ENCODE measurements around the gene NEB. TPM values are rescaled to one million over a fixed set of nuclear protein-coding genes. Genes with fewer than 3 reads are reported as not detected.

NEB gene
- total and polyA plus RNA-seq, 2 donors (not counting 1 experiment from before 2014, with no cell fraction given), result 3.6 to 4.6 TPM

GRCh38 chr2:151475071-151475470 is 259.2 kb downstream of the NEB start:
- H3K4me1 ChIP-seq (ENCODE audit: control insufficient read depth in 2 of 2, insufficient read depth in 2 of 2, low read length in 2 of 2), result no peaks in the 10 kb centered on the region
- no peak overlapping the region for H3K27ac ChIP-seq (ENCODE audit: low read length in 2 of 2)
- ChIA-PET POLR2A (no interaction called here), CTCF (no interaction called here)
- intact Hi-C loops (cut with micrococcal nuclease), result no loop called here
- DNase-seq, result no peak
- Mint-ChIP-seq H3K27me3 (no peaks in the 10 kb centered on the region), H3K9me3 (ENCODE audit: insufficient read depth) (peaks cover 3% of the 10 kb centered on the region), H3K27ac (no peak overlapping the region), H3K4me1 (peaks cover 6% of the 10 kb centered on the region), H3K4me3 (no peak overlapping the region)
- no peak overlapping the region for H3K9ac ChIP-seq (ENCODE audit: low read length)
- TF ChIP-seq EZH2 (IDR thresholded peaks at IDR 0.05; ENCODE audit: borderline replicate concordance, insufficient read depth, low read depth, low read length, poor library complexity, severe bottlenecking) (no peak), CTCF (IDR thresholded peaks at IDR 0.05) (no peak)
- no peaks in the 10 kb centered on the region for H3K27me3 ChIP-seq (replicated peaks in 1 of 4; ENCODE audit: control extremely low read depth in 1 of 4, control insufficient read depth in 3 of 4, insufficient read depth in 4 of 4, low read length in 3 of 4)
- no peak for ATAC-seq (ENCODE audit: low read depth)
- H4K20me1 ChIP-seq (ENCODE audit: control insufficient read depth, insufficient read depth, low read length, poor library complexity, severe bottlenecking), result no peaks in the 10 kb centered on the region
- no peak overlapping the region for H3K4me2 ChIP-seq (replicated peaks; ENCODE audit: low read depth, low read length, poor library complexity, severe bottlenecking)
- H3K79me2 ChIP-seq (ENCODE audit: control insufficient read depth, insufficient read depth, low read length), result no peaks in the 10 kb centered on the region
- H3K4me3 ChIP-seq (ENCODE audit: control extremely low read depth in 1 of 5, extremely low read depth in 1 of 5, insufficient read depth in 1 of 5, low read depth in 2 of 5, low read length in 4 of 5), result no peak overlapping the region
- peaks cover 4 to 32% of the 10 kb centered on the region in 2 experiments for H3K36me3 ChIP-seq (replicated peaks in 1 of 2; ENCODE audit: control extremely low read depth in 1 of 2, control insufficient read depth in 1 of 2, extremely low read depth in 1 of 2, insufficient read depth in 2 of 2, low read length in 1 of 2)
- H3K9me3 ChIP-seq (ENCODE audit: control extremely low read depth in 1 of 3, control insufficient read depth in 2 of 3, insufficient read depth in 1 of 3, low read length in 2 of 3), result no peaks in the 10 kb centered on the region
- no CpG with 5 or more reads among the region's 2 CpGs for WGBS (ENCODE audit: insufficient coverage)
- no peak overlapping the region for H2AFZ ChIP-seq (ENCODE audit: insufficient read depth, low read depth, low read length, poor library complexity, severe bottlenecking)

GRCh38 chr2:151472966-151473365 is 261.3 kb downstream of the NEB start:
- no peaks in the 10 kb centered on the region for H3K27me3 ChIP-seq (replicated peaks in 1 of 4; ENCODE audit: control extremely low read depth in 1 of 4, control insufficient read depth in 3 of 4, insufficient read depth in 4 of 4, low read length in 3 of 4)
- no peak for DNase-seq
- ChIA-PET POLR2A (no interaction called here), CTCF (no interaction called here)
- no peak for ATAC-seq (ENCODE audit: low read depth)
- no peak overlapping the region for H3K4me3 ChIP-seq (ENCODE audit: control extremely low read depth in 1 of 5, extremely low read depth in 1 of 5, insufficient read depth in 1 of 5, low read depth in 2 of 5, low read length in 4 of 5)
- H3K9me3 ChIP-seq (ENCODE audit: control extremely low read depth in 1 of 3, control insufficient read depth in 2 of 3, insufficient read depth in 1 of 3, low read length in 2 of 3), result no peaks in the 10 kb centered on the region
- H4K20me1 ChIP-seq (ENCODE audit: control insufficient read depth, insufficient read depth, low read length, poor library complexity, severe bottlenecking), result no peaks in the 10 kb centered on the region
- H3K4me1 ChIP-seq (ENCODE audit: control insufficient read depth in 2 of 2, insufficient read depth in 2 of 2, low read length in 2 of 2), result no peaks in the 10 kb centered on the region
- intact Hi-C loops (cut with micrococcal nuclease), result no loop called here
- no CpG with 5 or more reads among the region's 3 CpGs for WGBS (ENCODE audit: insufficient coverage)
- H3K9ac ChIP-seq (ENCODE audit: low read length), result no peak overlapping the region
- no peak overlapping the region for H3K4me2 ChIP-seq (replicated peaks; ENCODE audit: low read depth, low read length, poor library complexity, severe bottlenecking)
- peaks cover 5 to 51% of the 10 kb centered on the region in 2 experiments for H3K36me3 ChIP-seq (replicated peaks in 1 of 2; ENCODE audit: control extremely low read depth in 1 of 2, control insufficient read depth in 1 of 2, extremely low read depth in 1 of 2, insufficient read depth in 2 of 2, low read length in 1 of 2)
- Mint-ChIP-seq H3K4me3 (no peak overlapping the region), H3K9me3 (ENCODE audit: insufficient read depth) (peaks cover 3% of the 10 kb centered on the region), H3K4me1 (peaks cover 6% of the 10 kb centered on the region), H3K27ac (no peak overlapping the region), H3K27me3 (no peaks in the 10 kb centered on the region)
- no peak overlapping the region for H3K27ac ChIP-seq (ENCODE audit: low read length in 2 of 2)
- TF ChIP-seq EZH2 (IDR thresholded peaks at IDR 0.05; ENCODE audit: borderline replicate concordance, insufficient read depth, low read depth, low read length, poor library complexity, severe bottlenecking) (no peak), CTCF (IDR thresholded peaks at IDR 0.05) (no peak)
- H2AFZ ChIP-seq (ENCODE audit: insufficient read depth, low read depth, low read length, poor library complexity, severe bottlenecking), result no peak overlapping the region
- no peaks in the 10 kb centered on the region for H3K79me2 ChIP-seq (ENCODE audit: control insufficient read depth, insufficient read depth, low read length)
